ENCODE data around the gene BSN. TPM values are rescaled to one million over a fixed set of nuclear protein-coding genes. Genes with fewer than 3 reads are reported as not detected.
A peak's percentile ranks its signal among the peaks of the same experiment; 100 is the strongest.

The BSN gene
- total RNA-seq, 2 donors from 2014 or later, result 0.39 to 0.59 TPM

DNA sequence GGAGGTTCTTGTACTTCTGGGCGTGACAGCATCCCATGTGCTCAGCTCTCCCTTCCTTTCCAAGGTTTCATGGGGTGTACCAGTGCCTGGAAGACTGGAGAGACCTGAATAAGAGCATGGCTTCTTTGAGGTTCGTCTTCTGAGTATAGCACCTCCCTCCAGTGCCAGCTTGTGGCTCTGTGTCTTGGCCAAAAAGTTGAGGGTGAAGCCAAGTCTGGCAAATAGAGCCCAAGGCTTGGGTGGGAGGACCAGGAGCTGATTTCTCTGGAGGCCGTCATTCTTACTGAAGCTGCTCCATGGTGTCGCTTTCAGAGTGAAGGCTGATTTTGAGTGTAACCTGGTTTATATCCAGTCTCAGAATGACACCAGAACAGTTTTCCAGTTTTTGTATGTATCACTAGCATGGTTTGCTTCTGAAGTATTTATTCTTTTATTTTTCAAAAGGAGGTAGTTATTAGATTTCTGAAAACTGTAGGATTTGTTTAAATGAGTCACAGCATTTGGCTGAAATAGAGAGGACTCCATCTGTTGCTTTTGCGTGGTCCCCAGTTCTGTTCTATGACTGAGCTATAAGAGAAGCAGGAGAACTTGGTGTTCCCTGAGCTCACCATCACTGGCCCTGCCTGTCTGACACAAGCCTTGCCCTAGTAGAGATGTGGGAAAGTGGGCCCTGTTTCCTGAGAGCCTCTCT, 47.2 kb downstream of the BSN start:
- H3K9me3 Mint-ChIP-seq, result no peaks in the 10 kb centered on the region
- no peaks in the 10 kb centered on the region for H3K27me3 Mint-ChIP-seq
- no peak for DNase-seq (ENCODE audit: low spot score)
- no peak for ATAC-seq
- no peak overlapping the region for H3K27ac Mint-ChIP-seq
- peaks cover 10 to 13% of the 10 kb centered on the region in 2 donors for H3K4me1 Mint-ChIP-seq (ENCODE audit: low read depth in 2 of 2)
- no peak overlapping the region for H3K4me3 Mint-ChIP-seq
- H3K36me3 Mint-ChIP-seq, result no peaks in the 10 kb centered on the region

DNA sequence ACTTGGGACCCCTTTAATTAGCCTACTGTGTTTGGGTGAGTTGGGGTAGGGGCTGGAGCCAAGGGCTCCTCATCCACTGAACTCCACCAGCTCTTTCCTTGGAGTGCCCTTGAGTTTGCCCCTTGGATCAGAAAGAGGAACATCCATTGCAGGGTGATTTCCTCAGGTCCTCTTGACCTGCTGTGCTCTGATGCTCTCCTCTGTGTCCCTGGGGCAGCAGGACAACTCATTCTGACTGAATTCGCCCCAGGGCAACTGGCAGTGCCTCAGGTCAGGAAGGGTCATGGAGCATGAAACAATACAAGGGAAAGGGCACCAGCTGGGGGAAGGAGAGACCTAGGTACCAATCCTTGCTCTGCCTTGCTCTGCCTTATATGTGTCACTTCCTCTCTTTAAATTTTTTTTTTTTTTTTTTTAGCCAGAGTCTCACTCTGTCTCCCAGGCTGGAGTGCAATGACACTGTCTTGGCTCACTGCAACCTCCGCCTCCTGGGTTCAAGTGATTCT, 47.8 kb downstream of the BSN start:
- Mint-ChIP-seq H3K9me3 (no peaks in the 10 kb centered on the region), H3K36me3 (no peaks in the 10 kb centered on the region), H3K27ac (no peak overlapping the region), H3K4me3 (no peak overlapping the region), H3K4me1 (ENCODE audit: low read depth in 2 of 2) (peaks cover 10 to 13% of the 10 kb centered on the region in 2 donors), H3K27me3 (no peaks in the 10 kb centered on the region)
- DNase-seq (ENCODE audit: low spot score), result no peak
- ATAC-seq, result no peak

DNA sequence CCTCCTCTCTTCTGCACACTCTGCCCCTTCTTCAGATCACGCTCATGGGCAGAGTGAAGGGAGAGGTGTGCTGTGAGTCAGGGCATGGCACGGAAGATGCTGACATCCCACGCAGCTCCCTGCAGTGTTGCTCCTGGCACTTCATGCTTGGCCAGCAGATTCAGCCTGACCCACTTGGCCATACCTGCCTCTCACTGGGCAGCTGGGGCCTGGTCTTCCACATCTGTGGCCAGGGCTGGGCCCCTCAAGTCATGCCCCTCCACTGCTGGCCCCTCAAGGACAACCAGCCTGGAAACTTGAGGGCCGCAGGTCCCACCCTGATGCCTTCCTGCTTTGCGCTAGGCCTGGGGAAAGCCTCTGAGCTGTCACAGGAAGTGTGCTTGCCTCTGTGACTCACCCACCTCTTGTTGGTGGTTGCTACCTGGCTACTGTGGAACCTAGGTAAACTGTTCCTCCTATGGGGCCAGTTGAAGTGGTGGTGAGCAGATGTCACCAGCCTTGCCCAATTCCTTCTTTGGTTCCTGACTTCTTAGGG, 48.7 kb downstream of the BSN start:
- DNase-seq (ENCODE audit: low spot score), result no peak
- H3K27me3 Mint-ChIP-seq, result no peaks in the 10 kb centered on the region
- no peak overlapping the region for H3K27ac Mint-ChIP-seq
- peak; percentile 77 to 81 for ATAC-seq
- no peaks in the 10 kb centered on the region for H3K9me3 Mint-ChIP-seq
- no peaks in the 10 kb centered on the region for H3K36me3 Mint-ChIP-seq
- peaks cover 10 to 13% of the 10 kb centered on the region in 2 donors for H3K4me1 Mint-ChIP-seq (ENCODE audit: low read depth in 2 of 2)
- H3K4me3 Mint-ChIP-seq, result no peak overlapping the region

DNA sequence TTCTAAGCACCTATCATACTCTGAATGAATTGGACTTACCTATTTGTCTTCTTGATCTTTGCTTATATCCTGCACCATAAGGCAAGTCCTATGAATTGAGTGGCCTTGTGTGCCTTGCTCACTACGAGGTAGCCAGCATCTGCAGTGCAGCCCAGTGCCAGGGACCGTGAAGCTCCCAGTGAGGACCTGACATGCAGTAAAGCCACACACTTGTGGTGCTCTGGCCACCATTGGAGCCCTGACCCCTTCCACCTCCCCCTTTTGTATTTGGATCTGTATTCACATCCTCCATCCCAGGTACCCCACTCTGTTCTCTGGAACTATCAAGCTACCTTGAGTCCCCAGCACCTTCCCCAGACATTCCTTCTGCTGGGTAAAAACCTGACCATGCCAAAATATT, 52.1 kb downstream of the BSN start:
- H3K4me1 Mint-ChIP-seq (ENCODE audit: low read depth in 2 of 2), result peaks cover 10 to 13% of the 10 kb centered on the region in 2 donors
- no peaks in the 10 kb centered on the region for H3K9me3 Mint-ChIP-seq
- H3K4me3 Mint-ChIP-seq, result no peak overlapping the region
- no peak overlapping the region for H3K27ac Mint-ChIP-seq
- ATAC-seq (no peak), DNase-seq (ENCODE audit: low spot score) (no peak)
- no peaks in the 10 kb centered on the region for H3K27me3 Mint-ChIP-seq
- no peaks in the 10 kb centered on the region for H3K36me3 Mint-ChIP-seq

DNA sequence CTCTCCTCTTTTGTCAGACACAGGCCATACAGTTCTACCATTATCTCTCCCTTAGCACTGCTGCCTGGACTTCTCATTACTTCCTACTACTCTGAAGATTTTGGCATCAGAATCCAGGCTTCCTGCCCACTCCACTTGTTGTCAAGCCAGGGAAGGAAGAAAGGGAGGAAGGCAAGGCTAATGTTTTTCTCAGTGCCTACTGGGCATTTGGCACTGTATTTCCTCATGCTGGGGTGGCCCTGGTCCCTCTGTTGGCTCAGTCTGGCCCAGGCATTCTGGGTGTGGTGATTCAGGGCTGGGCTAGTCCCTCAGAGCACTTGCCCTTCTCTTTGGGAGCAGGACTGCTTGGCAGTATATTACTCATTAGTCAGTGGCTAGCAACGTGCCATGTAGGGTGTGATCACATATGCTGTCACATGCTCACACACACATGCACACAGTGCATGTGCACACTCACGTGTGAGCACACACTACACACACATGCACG, 52.9 kb downstream of the BSN start:
- no peak for DNase-seq (ENCODE audit: low spot score)
- no peak overlapping the region for H3K27ac Mint-ChIP-seq
- peaks cover 10 to 13% of the 10 kb centered on the region in 2 donors for H3K4me1 Mint-ChIP-seq (ENCODE audit: low read depth in 2 of 2)
- H3K36me3 Mint-ChIP-seq, result no peaks in the 10 kb centered on the region
- H3K4me3 Mint-ChIP-seq, result no peak overlapping the region
- H3K27me3 Mint-ChIP-seq, result no peaks in the 10 kb centered on the region
- peak in 1 of 2 donors; percentile 36 for ATAC-seq
- no peaks in the 10 kb centered on the region for H3K9me3 Mint-ChIP-seq

DNA sequence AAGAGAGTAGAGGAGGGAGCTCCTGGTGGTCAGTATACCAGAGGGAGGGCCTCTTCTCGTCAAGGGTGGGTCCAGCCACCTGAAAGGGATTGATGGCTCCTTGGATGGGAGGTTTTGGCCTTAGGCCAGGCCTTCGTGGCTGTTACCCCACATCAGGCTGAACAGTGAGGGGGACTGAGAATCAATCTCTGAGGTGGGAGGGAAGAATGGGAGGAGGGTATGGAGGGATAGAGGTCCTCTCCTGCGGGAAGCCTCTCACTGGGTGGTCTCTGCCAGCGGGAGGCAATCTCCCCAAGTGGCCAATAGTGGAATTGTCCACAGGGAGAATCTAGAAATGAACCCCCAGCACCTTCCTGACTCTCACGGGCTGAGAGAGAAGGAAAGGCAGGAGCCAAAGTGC, 53.5 kb downstream of the BSN start:
- no peak overlapping the region for H3K4me3 Mint-ChIP-seq
- no peaks in the 10 kb centered on the region for H3K27me3 Mint-ChIP-seq
- H3K36me3 Mint-ChIP-seq, result no peaks in the 10 kb centered on the region
- H3K4me1 Mint-ChIP-seq (ENCODE audit: low read depth in 2 of 2), result peaks cover 7 to 11% of the 10 kb centered on the region in 2 donors
- ATAC-seq (no peak), DNase-seq (ENCODE audit: low spot score) (no peak)
- no peak overlapping the region for H3K27ac Mint-ChIP-seq
- no peaks in the 10 kb centered on the region for H3K9me3 Mint-ChIP-seq

DNA sequence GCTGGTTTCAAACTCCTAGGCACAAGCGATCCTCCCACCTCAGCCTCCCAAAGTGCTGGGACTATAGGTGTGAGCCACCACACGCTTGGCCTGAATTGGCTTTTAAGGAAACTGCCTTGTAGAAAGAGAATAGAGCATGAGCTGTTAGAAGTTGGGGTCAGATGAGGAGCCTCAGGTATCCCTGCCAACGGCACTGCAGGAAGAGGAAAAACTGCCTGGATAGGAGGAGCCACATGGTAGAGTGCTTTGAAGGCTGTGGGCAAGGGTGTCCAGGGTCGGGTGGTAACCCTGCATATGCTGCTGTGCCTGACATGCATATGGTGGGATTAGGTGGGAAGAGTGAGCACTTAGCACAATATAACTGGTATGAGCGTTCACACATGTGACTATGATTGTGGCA, 55.0 kb downstream of the BSN start:
- Mint-ChIP-seq H3K36me3 (no peaks in the 10 kb centered on the region), H3K4me1 (ENCODE audit: low read depth in 2 of 2) (no peaks in the 10 kb centered on the region), H3K9me3 (no peaks in the 10 kb centered on the region), H3K27ac (no peak overlapping the region), H3K4me3 (no peak overlapping the region), H3K27me3 (no peaks in the 10 kb centered on the region)
- ATAC-seq, result peak in 1 of 2 donors; percentile 9
- DNase-seq (ENCODE audit: low spot score), result no peak

DNA sequence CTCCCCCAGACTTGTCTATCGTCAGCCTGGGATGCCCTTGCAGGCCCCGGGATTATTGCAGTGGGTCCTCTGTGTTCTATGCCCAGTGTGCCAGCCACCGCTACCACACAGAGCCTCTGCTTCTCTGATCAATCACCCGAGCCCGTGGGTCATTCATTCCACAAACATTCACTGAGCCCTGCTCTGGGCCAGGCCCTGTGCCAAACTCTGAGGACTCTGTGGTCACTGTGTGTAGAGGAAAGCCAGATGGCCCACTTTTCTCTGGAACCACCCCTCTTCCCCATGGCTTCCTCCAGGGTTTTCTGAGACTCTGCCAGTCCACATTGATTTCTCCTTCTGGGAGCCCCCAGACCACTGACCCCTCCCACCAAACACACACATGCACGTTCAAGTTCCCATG, 55.5 kb downstream of the BSN start:
- DNase-seq (ENCODE audit: low spot score) (no peak), ATAC-seq (peak in 1 of 2 donors; percentile 11)
- Mint-ChIP-seq H3K27ac (no peak overlapping the region), H3K27me3 (peaks cover 0 to under 1% of the 10 kb centered on the region in 2 donors), H3K9me3 (no peaks in the 10 kb centered on the region), H3K36me3 (no peaks in the 10 kb centered on the region), H3K4me1 (ENCODE audit: low read depth in 2 of 2) (no peaks in the 10 kb centered on the region), H3K4me3 (no peak overlapping the region)

DNA sequence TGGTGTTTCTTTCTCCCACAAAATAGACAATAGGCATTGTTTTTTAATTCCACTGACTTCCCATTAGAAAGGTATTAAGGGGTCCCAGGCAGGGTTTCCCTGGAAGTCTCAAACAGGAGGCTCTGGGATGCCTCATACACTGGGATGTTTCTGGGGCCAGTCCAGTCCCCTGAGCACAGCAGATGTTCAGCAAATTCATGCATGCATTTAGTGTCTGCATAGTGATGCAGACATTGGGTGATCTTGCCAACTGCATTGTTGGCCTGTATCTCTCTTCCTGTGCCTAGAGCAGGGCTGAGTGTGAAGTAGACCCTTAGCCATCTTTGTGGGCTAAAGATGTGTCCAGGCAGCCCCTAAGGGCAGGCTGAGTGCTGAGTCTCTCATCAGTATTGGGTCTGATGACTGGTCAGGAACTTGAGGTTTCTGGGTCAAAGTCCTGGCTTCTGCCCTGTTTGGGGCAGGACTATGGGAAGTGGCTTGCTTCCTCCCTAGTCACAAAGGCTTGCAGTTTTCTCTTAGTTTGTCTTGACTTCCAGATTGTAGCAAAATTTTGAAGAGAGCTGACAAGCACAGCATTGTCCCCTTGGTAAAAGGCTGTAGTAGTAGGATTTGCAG, 56.5 kb downstream of the BSN start:
- Mint-ChIP-seq H3K4me1 (ENCODE audit: low read depth in 2 of 2) (no peaks in the 10 kb centered on the region), H3K27me3 (peaks cover 0 to 2% of the 10 kb centered on the region in 2 donors), H3K4me3 (no peak overlapping the region), H3K36me3 (no peaks in the 10 kb centered on the region), H3K27ac (no peak overlapping the region), H3K9me3 (no peaks in the 10 kb centered on the region)
- ATAC-seq (no peak), DNase-seq (ENCODE audit: low spot score) (no peak)

DNA sequence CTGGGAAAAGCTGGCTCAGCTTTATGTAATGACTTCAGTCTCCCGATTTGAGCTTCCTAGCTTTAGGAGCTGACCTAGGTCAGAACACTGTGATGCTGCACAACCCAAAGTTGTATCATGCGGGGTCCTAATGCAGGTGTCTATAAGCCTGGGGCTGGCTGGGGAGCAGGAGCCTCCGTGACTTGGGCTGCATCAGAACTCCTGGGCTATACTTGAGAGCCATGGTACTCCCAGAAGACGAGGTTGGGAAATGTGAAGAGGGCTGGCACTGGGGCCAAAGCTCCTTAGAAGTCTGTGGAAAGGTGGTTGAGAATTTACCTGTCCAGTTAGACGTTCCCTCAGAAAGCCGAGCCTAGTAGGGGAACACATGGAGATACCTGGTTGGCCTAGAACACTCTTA, 57.0 kb downstream of the BSN start:
- ATAC-seq, result no peak
- no peak overlapping the region for H3K4me3 Mint-ChIP-seq
- H3K36me3 Mint-ChIP-seq, result no peaks in the 10 kb centered on the region
- no peaks in the 10 kb centered on the region for H3K4me1 Mint-ChIP-seq (ENCODE audit: low read depth in 2 of 2)
- DNase-seq (ENCODE audit: low spot score), result no peak
- H3K9me3 Mint-ChIP-seq, result no peaks in the 10 kb centered on the region
- peaks cover 0 to 2% of the 10 kb centered on the region in 2 donors for H3K27me3 Mint-ChIP-seq
- no peak overlapping the region for H3K27ac Mint-ChIP-seq

DNA sequence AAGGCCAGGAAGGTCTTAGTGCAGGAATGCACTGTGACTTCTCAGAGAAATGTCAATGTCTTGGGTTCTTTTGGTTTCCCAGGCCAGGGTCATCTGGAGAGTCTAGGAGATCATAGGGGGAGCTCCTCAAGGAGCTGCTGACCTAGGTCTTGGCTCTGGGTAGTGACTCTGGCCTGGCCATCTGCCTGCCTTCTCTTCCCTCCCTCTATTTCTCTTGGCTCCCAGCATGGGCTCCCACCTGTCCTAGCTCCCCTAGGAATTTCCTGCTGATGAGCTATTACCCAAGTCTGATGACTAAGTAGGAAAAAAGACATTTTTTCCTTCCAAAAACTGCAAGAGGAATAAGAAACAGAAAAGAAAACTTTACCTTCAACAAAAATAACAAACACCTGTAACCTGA, 57.4 kb downstream of the BSN start:
- Mint-ChIP-seq H3K9me3 (no peaks in the 10 kb centered on the region), H3K4me1 (ENCODE audit: low read depth in 2 of 2) (no peaks in the 10 kb centered on the region), H3K27ac (no peak overlapping the region), H3K4me3 (no peak overlapping the region), H3K27me3 (peaks cover 0 to 2% of the 10 kb centered on the region in 2 donors), H3K36me3 (no peaks in the 10 kb centered on the region)
- ATAC-seq (no peak), DNase-seq (ENCODE audit: low spot score) (no peak)

DNA sequence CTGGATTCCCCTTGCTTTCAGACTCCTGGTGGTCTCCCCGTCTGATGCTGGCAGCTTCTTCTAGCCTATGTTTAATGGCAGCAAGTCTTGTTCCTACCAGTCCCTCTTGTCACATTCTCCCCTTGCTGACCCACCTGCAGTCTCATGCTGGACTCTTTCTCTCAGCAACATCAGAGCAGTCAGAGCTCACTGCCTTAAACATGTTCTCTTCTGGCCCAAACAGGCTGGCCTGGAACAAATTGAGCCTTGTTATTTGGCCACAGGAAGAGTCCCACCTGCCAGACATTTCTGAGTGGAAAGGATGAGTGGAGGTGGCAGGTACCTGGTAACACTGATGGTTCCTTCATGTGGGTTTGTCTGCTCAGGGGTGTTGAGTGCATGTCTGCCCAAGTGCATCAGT, 60.7 kb downstream of the BSN start:
- no peak for DNase-seq (ENCODE audit: low spot score)
- no peaks in the 10 kb centered on the region for H3K4me1 Mint-ChIP-seq (ENCODE audit: low read depth in 2 of 2)
- ATAC-seq, result no peak

DNA sequence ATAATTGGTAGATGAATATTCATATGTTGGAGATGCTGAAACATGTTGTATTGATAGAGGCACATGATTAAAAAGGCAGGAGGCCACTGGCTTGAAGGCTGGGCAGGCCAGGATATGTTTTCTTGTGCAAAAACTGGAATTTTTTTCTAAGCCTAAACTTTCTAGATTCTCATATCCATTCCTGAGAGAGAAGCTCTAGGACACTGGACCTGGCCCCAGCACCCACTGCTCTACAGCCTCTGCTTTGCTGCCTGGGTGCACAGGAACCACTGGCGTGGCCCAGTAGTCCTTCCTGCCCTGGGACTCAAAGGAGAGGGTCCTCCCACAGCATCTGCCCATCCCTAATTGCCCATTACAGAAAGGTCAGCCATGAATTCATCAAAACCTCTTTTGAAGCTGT, 61.8 kb downstream of the BSN start:
- Mint-ChIP-seq H3K27ac (no peak overlapping the region), H3K27me3 (peaks cover 10 to 16% of the 10 kb centered on the region in 2 donors), H3K4me1 (ENCODE audit: low read depth in 2 of 2) (no peaks in the 10 kb centered on the region), H3K9me3 (no peaks in the 10 kb centered on the region), H3K4me3 (no peak overlapping the region), H3K36me3 (no peaks in the 10 kb centered on the region)
- no peak for DNase-seq (ENCODE audit: low spot score)
- no peak for ATAC-seq

More for the DNA sequence above, 60.7 kb downstream of the BSN start:
- Mint-ChIP-seq H3K27me3 (peaks cover 7 to 11% of the 10 kb centered on the region in 2 donors), H3K9me3 (no peaks in the 10 kb centered on the region), H3K36me3 (no peaks in the 10 kb centered on the region), H3K27ac (no peak overlapping the region), H3K4me3 (no peak overlapping the region)

DNA sequence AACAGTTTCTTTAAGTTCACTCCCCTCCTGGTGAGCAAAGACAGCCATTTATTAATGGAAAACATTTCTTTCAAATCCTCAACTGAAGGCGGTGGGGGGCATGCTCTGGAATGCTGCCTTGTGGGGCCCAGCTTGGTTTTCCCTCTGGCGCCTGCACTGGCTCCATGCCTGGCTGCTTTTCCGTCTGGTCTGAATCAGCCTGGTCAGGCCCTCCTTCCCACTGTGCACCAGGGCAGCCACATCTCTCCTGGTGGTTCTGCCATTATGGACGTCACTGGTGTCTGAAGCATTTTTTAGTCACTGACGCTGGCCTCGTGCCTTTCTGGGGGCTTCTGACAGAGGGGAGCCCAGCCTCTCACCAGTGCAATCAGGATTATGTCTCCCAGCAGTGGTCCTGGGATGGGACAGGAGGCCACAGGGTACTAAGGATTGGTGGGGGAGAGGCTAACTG, 62.2 kb downstream of the BSN start:
- H3K36me3 Mint-ChIP-seq, result no peaks in the 10 kb centered on the region
- H3K9me3 Mint-ChIP-seq, result no peaks in the 10 kb centered on the region
- DNase-seq (ENCODE audit: low spot score) (no peak), ATAC-seq (no peak)
- no peak overlapping the region for H3K4me3 Mint-ChIP-seq
- H3K27ac Mint-ChIP-seq, result no peak overlapping the region
- H3K4me1 Mint-ChIP-seq (ENCODE audit: low read depth in 2 of 2), result no peaks in the 10 kb centered on the region
- peaks cover 14 to 20% of the 10 kb centered on the region in 2 donors for H3K27me3 Mint-ChIP-seq
